ENCODE data around the gene MCM6. TPM values are rescaled to one million over a fixed set of nuclear protein-coding genes. Genes with fewer than 3 reads are reported as not detected.
"Not testable (repeated sequence)": the region's sequence is repeated elsewhere in the genome, so short reads cannot be mapped to it uniquely, and the experiment has no call there.

MCM6 gene
- total RNA-seq, 1 donor from 2014 or later = 7.0 TPM

- DNase-seq (ENCODE audit: low read depth) = no peak
Observed at GRCh38 chr2:135821190-135821589, 55.1 kb downstream of the MCM6 start.

GRCh38 chr2:135820003-135820618 lies 56.1 kb downstream of the MCM6 start:
- DNase-seq (ENCODE audit: low read depth) = peak; percentile 67

DNA sequence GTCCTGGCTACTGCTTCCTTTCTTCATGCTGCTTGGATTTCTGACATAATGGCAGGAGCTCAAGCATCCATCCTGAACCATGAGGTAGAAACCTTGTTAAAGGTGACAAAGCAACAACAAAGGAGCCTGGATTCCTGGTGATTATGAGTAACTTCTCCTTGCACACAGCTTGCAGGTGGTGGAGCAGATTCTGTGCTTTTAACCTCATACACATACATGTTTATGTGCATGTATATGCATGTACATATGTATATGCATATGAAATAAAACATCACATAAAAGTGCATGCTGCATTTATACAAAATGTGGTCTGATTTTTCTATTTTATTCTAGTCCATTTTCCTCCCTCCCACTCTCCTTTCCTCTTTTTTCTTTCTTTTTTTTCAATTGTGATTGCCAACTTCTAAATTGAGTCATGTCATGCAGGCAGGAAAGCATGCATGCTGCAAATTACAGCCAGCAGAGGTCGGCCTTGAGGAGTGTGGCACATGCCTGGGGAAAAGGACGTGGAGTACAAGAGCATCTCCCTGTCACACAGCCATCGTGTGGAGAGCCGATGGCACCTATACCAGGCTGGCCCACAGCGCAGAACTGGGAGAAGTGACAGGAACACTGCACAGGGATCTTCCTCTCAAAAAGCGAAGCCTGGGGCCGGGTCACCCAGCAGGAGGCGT lies 57.2 kb downstream of the MCM6 start:
- DNase-seq (ENCODE audit: low read depth) = no peak

DNA sequence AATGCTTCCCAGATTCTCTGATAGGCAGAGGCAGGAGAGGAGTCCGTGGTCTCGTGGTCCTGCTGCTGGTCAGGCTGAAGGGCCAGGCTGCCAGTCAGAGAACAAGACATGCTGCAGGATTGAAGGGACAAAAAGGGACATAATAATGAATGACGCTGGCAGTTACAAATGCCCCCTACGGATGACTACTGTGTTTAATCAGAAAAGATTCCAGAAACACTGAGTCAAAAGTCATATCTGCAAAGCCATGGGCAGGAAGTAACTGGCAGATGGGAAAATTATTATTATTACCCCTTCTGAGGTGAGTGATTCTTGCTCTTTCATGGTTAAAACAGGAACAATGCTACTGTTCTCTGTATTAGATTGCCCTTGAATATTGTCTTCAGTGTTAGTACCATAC lies 58.3 kb downstream of the MCM6 start:
- DNase-seq (ENCODE audit: low read depth) = peak; percentile 39

GRCh38 chr2:135817466-135817865 lies 58.8 kb downstream of the MCM6 start:
- DNase-seq (ENCODE audit: low read depth) = no peak

DNA sequence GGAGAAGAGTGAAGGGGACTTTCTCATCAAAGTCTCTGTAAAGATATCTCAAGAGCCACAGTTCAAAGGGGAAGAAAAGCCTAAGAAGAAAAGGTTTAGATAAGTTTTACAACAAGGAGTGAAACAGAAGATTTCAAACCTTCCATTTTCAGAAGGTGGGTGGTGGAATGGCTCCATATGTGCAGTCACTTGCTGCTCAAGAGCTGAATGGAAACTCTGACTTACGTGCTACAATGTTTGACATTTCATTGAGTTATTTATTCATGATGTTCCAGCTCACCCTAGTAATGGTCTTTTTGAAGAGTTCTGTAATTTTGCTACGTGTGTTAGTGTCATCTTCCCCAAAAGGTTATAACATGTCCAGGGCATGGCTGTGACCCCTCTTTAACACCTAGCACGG lies 61.0 kb downstream of the MCM6 start:
- DNase-seq (ENCODE audit: low read depth) = no peak

GRCh38 chr2:135812907-135813511 lies 63.2 kb downstream of the MCM6 start:
- no peak for DNase-seq (ENCODE audit: low read depth)

DNA sequence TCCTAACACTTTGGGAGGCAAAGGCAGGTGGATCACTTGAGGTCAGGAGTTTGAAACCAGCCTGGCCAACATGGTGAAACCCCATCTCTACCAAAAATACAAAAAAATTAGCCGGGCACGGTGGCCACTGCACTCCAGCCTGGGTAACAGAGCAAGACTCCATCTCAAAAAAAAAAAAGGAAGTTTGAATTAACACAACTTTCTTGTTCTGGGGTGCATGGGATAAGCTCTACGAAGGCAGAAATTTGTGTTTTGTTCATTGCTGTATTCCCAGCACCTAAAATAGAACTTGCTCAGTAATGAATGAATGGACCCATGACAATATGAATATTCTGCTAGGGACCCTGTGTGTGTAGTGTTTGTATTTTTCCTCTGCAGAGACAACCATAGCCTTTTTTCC lies 68.4 kb downstream of the MCM6 start:
- DNase-seq (ENCODE audit: low read depth) = not testable (repeated sequence)

- no peak for DNase-seq (ENCODE audit: low read depth)
Observed at GRCh38 chr2:135803278-135803677, 73.0 kb downstream of the MCM6 start.

GRCh38 chr2:135802350-135802749 lies 73.9 kb downstream of the MCM6 start:
- no peak for DNase-seq (ENCODE audit: low read depth)

GRCh38 chr2:135800513-135801460 lies 75.5 kb downstream of the MCM6 start:
- DNase-seq (ENCODE audit: low read depth) = no peak

DNA sequence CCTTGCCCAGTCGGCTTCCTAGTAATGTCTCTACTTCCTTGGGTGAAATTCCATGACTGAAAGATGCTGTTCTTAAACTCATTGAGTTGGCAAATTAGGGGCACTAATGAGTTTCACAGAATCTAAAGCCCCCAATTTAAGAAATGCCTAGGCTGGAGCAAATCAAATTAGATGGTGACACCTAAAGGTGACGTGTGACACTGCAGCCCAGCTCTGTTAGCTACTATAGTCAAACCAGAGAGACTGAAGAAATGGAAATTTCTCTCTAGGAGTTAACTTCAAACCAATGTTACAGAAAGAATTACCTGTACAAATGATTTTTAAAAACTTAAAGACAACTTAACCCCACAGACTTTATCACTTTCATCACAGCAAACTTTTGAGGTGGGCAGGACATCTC lies 76.5 kb downstream of the MCM6 start:
- no peak for DNase-seq (ENCODE audit: low read depth)

- DNase-seq (ENCODE audit: low read depth) = peak; percentile 18
Observed at GRCh38 chr2:135798762-135799161, 77.5 kb downstream of the MCM6 start.

GRCh38 chr2:135798275-135798705 lies 78.0 kb downstream of the MCM6 start:
- DNase-seq (ENCODE audit: low read depth) = no peak

DNA sequence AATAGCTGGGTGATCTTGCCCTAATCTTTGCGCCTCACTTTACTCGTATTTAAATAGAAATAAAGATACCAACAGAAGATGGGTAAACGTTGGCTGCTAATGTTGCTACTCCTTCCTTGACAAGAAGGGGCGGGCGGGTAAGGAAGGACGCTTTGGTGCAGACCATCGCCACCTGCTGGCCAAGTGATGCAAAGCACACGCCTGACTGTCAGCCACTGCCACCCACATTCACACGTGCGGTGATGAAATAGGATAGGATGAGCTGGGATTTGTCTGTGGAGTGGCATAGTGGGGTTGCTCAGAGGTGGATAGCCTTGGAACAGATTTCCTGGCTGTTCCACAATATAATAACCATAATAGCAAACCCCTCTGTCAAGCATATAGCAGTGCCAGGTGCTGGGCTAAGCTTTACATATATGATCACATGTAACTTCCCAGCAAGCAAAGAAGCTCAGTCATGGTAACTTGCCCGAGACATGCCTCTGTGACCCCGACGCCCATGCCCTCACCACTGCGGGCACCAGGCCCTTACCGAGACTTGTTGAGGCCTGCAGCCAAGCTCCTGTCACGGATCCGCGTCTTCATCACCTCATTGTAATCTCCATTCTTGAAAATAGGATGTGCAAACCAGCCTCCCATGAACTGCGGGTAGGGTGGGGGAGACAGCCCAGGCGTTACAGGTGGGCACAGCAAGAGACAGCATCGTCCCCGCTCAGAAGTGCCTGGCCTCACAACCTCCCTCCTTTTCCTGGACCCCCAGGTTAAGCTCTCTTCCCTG lies 78.6 kb downstream of the MCM6 start:
- DNase-seq (ENCODE audit: low read depth) = peak; percentile 72

GRCh38 chr2:135796606-135797005 lies 79.6 kb downstream of the MCM6 start:
- no peak for DNase-seq (ENCODE audit: low read depth)

- DNase-seq (ENCODE audit: low read depth) = not testable (repeated sequence)
Observed at GRCh38 chr2:135795641-135796040, 80.6 kb downstream of the MCM6 start.

DNA sequence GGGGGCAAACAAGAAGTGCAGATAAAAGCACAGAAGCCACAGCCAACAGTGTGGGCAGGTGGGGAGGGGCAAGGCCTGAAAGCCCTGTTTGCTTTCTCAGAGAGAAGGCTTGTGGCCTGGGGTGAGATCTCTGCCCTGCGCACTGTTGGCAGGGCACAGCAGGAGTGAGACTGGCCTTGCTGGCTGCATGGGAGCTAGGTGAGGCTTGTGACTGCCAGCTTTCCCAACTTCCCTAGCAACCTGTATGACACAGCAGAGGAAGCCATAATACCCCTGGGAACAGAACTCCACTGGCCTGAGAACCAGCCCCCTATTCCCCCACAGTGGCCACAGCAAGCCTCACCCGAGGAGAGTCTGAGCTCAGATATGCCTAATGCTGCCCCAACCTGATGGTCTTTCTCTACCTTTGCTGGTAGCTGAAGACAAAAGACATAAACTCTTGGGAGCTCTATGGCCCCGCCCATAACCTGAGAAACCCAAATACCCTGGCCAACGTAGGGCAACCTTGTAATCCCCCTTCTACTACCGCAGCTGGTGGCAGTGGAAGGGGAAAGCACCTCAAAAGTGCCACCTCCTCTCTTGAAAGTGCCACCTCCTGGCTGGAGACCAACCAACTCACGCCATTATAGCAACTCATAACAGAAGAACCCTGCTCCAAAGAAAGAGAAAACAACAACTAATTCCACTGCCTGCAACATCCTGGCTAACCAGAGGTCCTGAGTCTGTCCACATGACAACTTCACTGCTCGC lies 83.7 kb downstream of the MCM6 start:
- DNase-seq (ENCODE audit: low read depth) = no peak

- peak; percentile 61 for DNase-seq (ENCODE audit: low read depth)
Observed at GRCh38 chr2:135791418-135792190, 84.6 kb downstream of the MCM6 start.

Measured in myocyte (in vitro differentiated cells).